Testis (tissue), 2 donors: Measurements from ENCODE around the gene CUL1.

ENCODE experiments used
- CTCF ChIP-seq, 3 experiments: fragments of 450-650 bp in 2 of 3; fragments of 200-600 bp in 1 of 3; sonication (generic) in 1 of 3; IDR thresholded peaks; one replicate each; pipeline ENCODE4 v1.5.1; 2016 to 2019; ENCODE audit warnings: antibody characterized with exemption in 3 of 3, mild to moderate bottlenecking in 2 of 3, moderate library complexity in 1 of 3
- POLR2A ChIP-seq: fragments of 450-650 bp; IDR thresholded peaks from one replicate; pipeline ENCODE4 v1.6.1; 2017; ENCODE audit warnings: antibody characterized with exemption, mild to moderate bottlenecking, moderate library complexity

- TF ChIP-seq CTCF (IDR thresholded peaks at IDR 0.05): no peak
- TF ChIP-seq POLR2A: no peak
Observed at GRCh38 chr7:148662646-148663045, 36.1 kb upstream of the CUL1 start.
